K562 (cell line): ENCODE results near the gene ABT1. TPM values are rescaled to one million over a fixed set of nuclear protein-coding genes. Genes with fewer than 3 reads are reported as not detected.
A peak's percentile ranks its signal among the peaks of the same experiment; 100 is the strongest.

ENCODE experiments used
- IRF2 ChIP-seq: sonication (generic); formaldehyde crosslinking; IDR thresholded peaks from 2 replicates; pipeline ENCODE4 v1.8.1; 2022; ENCODE audit warnings: mild to moderate bottlenecking, missing genetic modification reagents
- KAT8 ChIP-seq: fragments of 450-650 bp; IDR thresholded peaks from 2 replicates; pipeline ENCODE4 v1.6.1; 2016; ENCODE audit warnings: low read depth, mild to moderate bottlenecking
- MIER1 ChIP-seq: fragments of 450-650 bp; IDR thresholded peaks from 2 replicates; pipeline ENCODE4 v1.6.1; 2016; ENCODE audit warnings: antibody characterized with exemption, mild to moderate bottlenecking, low read depth
- MLX ChIP-seq, 2 experiments: fragments of 450-650 bp in 1 of 2; sonication (generic) in 1 of 2; formaldehyde crosslinking; conservative IDR thresholded peaks; 2 replicates each; pipeline versions ENCODE4 v1.4.0 to v1.8.1; 2020 to 2022; ENCODE audit warnings: mild to moderate bottlenecking in 1 of 2, missing genetic modification reagents in 1 of 2
- PML ChIP-seq: IDR thresholded peaks from 2 replicates; pipeline ENCODE4 v1.6.1; 2012; ENCODE audit warnings: low read length, inconsistent platforms
- PURB ChIP-seq: sonication (generic); formaldehyde crosslinking; IDR thresholded peaks from 2 replicates; pipeline ENCODE4 v1.9.0; 2021; ENCODE audit warnings: low read depth, mild to moderate bottlenecking, missing genetic modification reagents
- TCFL5 ChIP-seq: fragments of 250-450 bp; sonication (Bioruptor Pico); conservative IDR thresholded peaks from 2 replicates; pipeline ENCODE4 v1.6.1; 2021; ENCODE audit warnings: mild to moderate bottlenecking, moderate library complexity, matching md5 sums
- USF2 ChIP-seq: sonication (generic); formaldehyde crosslinking; IDR thresholded peaks from 2 replicates; pipeline ENCODE4 v1.5.0; 2020; ENCODE audit warnings: missing genetic modification reagents
- ZBTB33 ChIP-seq: sonication (generic); formaldehyde crosslinking; IDR thresholded peaks from 2 replicates; pipeline ENCODE4 v1.8.1; 2023; ENCODE audit warnings: mild to moderate bottlenecking, missing genetic modification reagents
- ZBTB40 ChIP-seq, 2 experiments: fragments of 450-650 bp in 1 of 2; sonication (generic) in 1 of 2; formaldehyde crosslinking in 1 of 2; IDR thresholded peaks; 2 replicates each; pipeline versions ENCODE4 v1.7.1 to v1.9.0; 2016 to 2022; ENCODE audit warnings: inconsistent platforms in 1 of 2, mild to moderate bottlenecking in 1 of 2, missing genetic modification reagents in 1 of 2
- ZBTB43 ChIP-seq: sonication (generic); formaldehyde crosslinking; IDR thresholded peaks from 2 replicates; pipeline ENCODE4 v1.8.0; 2023; ENCODE audit warnings: mild to moderate bottlenecking, missing genetic modification reagents
- ZEB2 ChIP-seq: fragments of 450-650 bp; IDR thresholded peaks from 2 replicates; pipeline ENCODE4 v1.6.1; 2016
- polyA plus RNA-seq, 8 experiments: library from polyadenylated mRNA; depleted of rRNA in 4 of 8; stranded (reverse) in 5 of 8; unstranded in 3 of 8; fragments of >200 nt; fragmentation: Nextera tagmentation in 2 of 8; fragmentation: Illumina TruSeq in 1 of 8; extraction: Ambion mirVana in 2 of 8; extraction: Trizol in 1 of 8; gene quantifications; 2 replicates each; pipeline versions ENCODE4 v1.2.1 to v1.2.3, GENCODE V29; 2011 to 2014; ENCODE audit warnings: inconsistent platforms in 1 of 8, missing spikeins in 1 of 8
- total RNA-seq, 7 experiments: library from RNA; depleted of rRNA in 6 of 7; stranded (reverse); fragments of >200 nt in 6 of 7; fragmentation: Illumina TruSeq in 2 of 7; extraction: Trizol in 2 of 7; gene quantifications; 2 replicates each; pipeline versions ENCODE4 v1.2.1 to v1.2.3, GENCODE V29; 2011 to 2021; ENCODE audit warnings: low replicate concordance in 1 of 7

The ABT1 gene
- total and polyA plus RNA-seq, 9 of the 15 experiments (the other 6 are each of a cell fraction or from before 2014, with no cell fraction given): 8.8 to 52.7 (median 40.7) TPM

- TF ChIP-seq ZBTB43 (CRISPR knock-in tag) (peak; percentile 89; the same call in 1 of the 2 replicates), MLX (CRISPR knock-in tag; conservative IDR thresholded peaks at IDR 0.05) (no peak), PURB (CRISPR knock-in tag) (no peak), PML (peak; percentile 40; the same call in 1 of the 2 replicates), ZEB2 (peak; percentile 57; the same call in 1 of the 2 replicates), TCFL5 (CRISPR knock-in tag) (no peak), KAT8 (no peak), IRF2 (no peak), ZBTB33 (CRISPR knock-in tag) (peak; percentile 75), MIER1 (no peak), ZBTB40 (IDR thresholded peaks at IDR 0.05) (peak; percentile 84), ZBTB40 (CRISPR knock-in tag; IDR thresholded peaks at IDR 0.05) (no peak), USF2 (CRISPR knock-in tag) (no peak)
These were observed 40.3 kb upstream of the ABT1 start (continued) for GRCh38 chr6:26556263-26557070.
